CD14-positive monocyte (primary cell): ENCODE measurements around the gene SUGT1. TPM values are rescaled to one million over a fixed set of nuclear protein-coding genes. Genes with fewer than 3 reads are reported as not detected.
"Not testable (repeated sequence)": the region's sequence is repeated elsewhere in the genome, so short reads cannot be mapped to it uniquely, and the experiment has no call there.

Experiments used
- DNase-seq, 3 donors: peaks; one replicate each; pipeline ENCODE4 v3.0.0-alpha.2; 2011 to 2022
- H2AFZ ChIP-seq: 2 replicates; pipeline ENCODE4 v1.6.0; 2012; ENCODE audit warnings: mild to moderate bottlenecking, low read depth, low read length, inconsistent platforms; ENCODE audit not compliant: insufficient read depth, poor library complexity, severe bottlenecking
- H3K27ac ChIP-seq, 2 donors: 1 replicate in 1 of 2; 2 replicates in 1 of 2; pipeline ENCODE4 v1.5.1; 2012 to 2013; ENCODE audit warnings: low read length in 2 of 2, control low read depth in 1 of 2, inconsistent platforms in 1 of 2, low read depth in 1 of 2, mild to moderate bottlenecking in 1 of 2
- H3K27me3 ChIP-seq, 2 donors: one replicate each; pipeline versions ENCODE4 v1.6.0 to v1.6.1; 2011 to 2013; ENCODE audit warnings: low read length in 2 of 2; ENCODE audit not compliant: control insufficient read depth in 2 of 2, insufficient read depth in 2 of 2
- H3K36me3 ChIP-seq, 2 donors: replicated peaks in 1 of 2; 1 replicate in 1 of 2; 2 replicates in 1 of 2; pipeline versions ENCODE4 v1.5.1 to v1.6.1; 2012 to 2013; ENCODE audit warnings: low read length in 2 of 2, control low read depth in 1 of 2, inconsistent platforms in 1 of 2, mild to moderate bottlenecking in 1 of 2; ENCODE audit not compliant: insufficient read depth in 2 of 2, control insufficient read depth in 1 of 2
- H3K4me1 ChIP-seq, 2 donors: 1 replicate in 1 of 2; 2 replicates in 1 of 2; pipeline versions ENCODE4 v1.5.1 to v1.6.1; 2012 to 2013; ENCODE audit warnings: low read length in 2 of 2, control low read depth in 1 of 2, inconsistent platforms in 1 of 2, mild to moderate bottlenecking in 1 of 2, moderate library complexity in 1 of 2; ENCODE audit not compliant: insufficient read depth in 2 of 2, control insufficient read depth in 1 of 2
- H3K4me2 ChIP-seq: replicated peaks from 2 replicates; pipeline ENCODE3; 2012; ENCODE audit warnings: low read length, moderate library complexity, mild to moderate bottlenecking; ENCODE audit not compliant: poor library complexity, severe bottlenecking; ENCODE audit errors: extremely low read depth
- H3K4me3 ChIP-seq, 3 experiments: fragments of 200-600 bp in 1 of 3; sonication (generic) in 1 of 3; replicated peaks in 1 of 3; 1 replicate in 2 of 3; 2 replicates in 1 of 3; pipeline ENCODE4 v1.5.1; 2011 to 2013; ENCODE audit warnings: low read length in 3 of 3, mild to moderate bottlenecking in 3 of 3, control low read depth in 2 of 3, low read depth in 2 of 3, inconsistent platforms in 1 of 3, moderate library complexity in 1 of 3
- H3K79me2 ChIP-seq: 2 replicates; pipeline ENCODE4 v1.6.0; 2012; ENCODE audit warnings: mild to moderate bottlenecking, control low read depth, inconsistent platforms, low read length, moderate library complexity; ENCODE audit not compliant: insufficient read depth
- H3K9ac ChIP-seq: 2 replicates; pipeline ENCODE4 v1.6.0; 2017; ENCODE audit warnings: low read length, mild to moderate bottlenecking; ENCODE audit not compliant: insufficient read depth, poor library complexity, severe bottlenecking
- H3K9me3 ChIP-seq, 2 donors: replicated peaks in 1 of 2; 1 replicate in 1 of 2; 2 replicates in 1 of 2; pipeline versions ENCODE4 v1.5.1 to v1.6.1; 2012 to 2013; ENCODE audit warnings: low read length in 2 of 2, control low read depth in 1 of 2; ENCODE audit not compliant: control insufficient read depth in 1 of 2, insufficient read depth in 1 of 2
- H4K20me1 ChIP-seq: 2 replicates; pipeline ENCODE4 v1.6.0; 2012; ENCODE audit warnings: mild to moderate bottlenecking, low read length, control low read depth, moderate library complexity; ENCODE audit not compliant: insufficient read depth
- H3K27ac Mint-ChIP-seq, 7 donors: one replicate each; pipeline ENCODE4 v1.8.0; 2020; ENCODE audit warnings: mild to moderate bottlenecking in 7 of 7, mixed read lengths in 7 of 7, moderate library complexity in 6 of 7, inconsistent platforms in 2 of 7
- H3K27me3 Mint-ChIP-seq, 3 donors: one replicate each; pipeline ENCODE4 v1.8.0; 2021 to 2022; ENCODE audit warnings: low read depth in 3 of 3, mild to moderate bottlenecking in 3 of 3, mixed read lengths in 3 of 3, moderate library complexity in 3 of 3, inconsistent platforms in 1 of 3
- H3K36me3 Mint-ChIP-seq, 2 donors: one replicate each; pipeline ENCODE4 v1.8.0; 2020; ENCODE audit warnings: mixed read lengths in 2 of 2, inconsistent platforms in 1 of 2, mild to moderate bottlenecking in 1 of 2
- H3K4me1 Mint-ChIP-seq: one replicate; pipeline ENCODE4 v1.8.0; 2020; ENCODE audit warnings: mild to moderate bottlenecking, mixed read lengths
- H3K4me3 Mint-ChIP-seq, 2 donors: one replicate each; pipeline ENCODE4 v1.8.0; 2020; ENCODE audit warnings: mild to moderate bottlenecking in 2 of 2, mixed read lengths in 2 of 2, moderate library complexity in 1 of 2
- H3K9me3 Mint-ChIP-seq, 7 donors: one replicate each; pipeline ENCODE4 v1.8.0; 2020 to 2022; ENCODE audit warnings: mixed read lengths in 7 of 7, mild to moderate bottlenecking in 6 of 7, moderate library complexity in 6 of 7, inconsistent platforms in 2 of 7
- CTCF ChIP-seq: fragments of 200-600 bp; IDR thresholded peaks from one replicate; pipeline ENCODE4 v1.8.0; 2022; ENCODE audit warnings: antibody characterized with exemption, mild to moderate bottlenecking
- WGBS: methylation state at CpG from one replicate; pipeline ENCODE4 v1.1.5; 2013; ENCODE audit warnings: missing lambda C conversion rate; ENCODE audit not compliant: insufficient coverage; 5-methylcytosine and 5-hydroxymethylcytosine counted together
- intact Hi-C, 2 donors: fragments of 100-400 bp; cut with micrococcal nuclease; formaldehyde crosslinking; loops; one replicate each; pipeline versions ENCODE4 v1.15.0 to v1.15.1; 2023
- polyA plus RNA-seq, 3 donors: library from polyadenylated mRNA; depleted of rRNA in 1 of 3; unstranded in 2 of 3; stranded (reverse) in 1 of 3; fragments of 300-500 nt in 2 of 3; fragments of >200 nt in 1 of 3; fragmentation: Illumina TruSeq in 2 of 3; gene quantifications; 1 replicate in 2 of 3; 2 replicates in 1 of 3; pipeline ENCODE4 v1.2.3, GENCODE V29; 2012 to 2021

The SUGT1 gene
- polyA plus RNA-seq, 3 donors = 18.1 to 40.1 (median 37.7) TPM

- peak overlapping the region; percentile 63 to 91 (median 82) for H3K27ac Mint-ChIP-seq
These were observed 35.3 kb upstream of the SUGT1 start for GRCh38 chr13:52617070-52618060.

GRCh38 chr13:52631083-52631690, 21.4 kb upstream of the SUGT1 start:
- peak in 1 of 3 donors; percentile 8 for DNase-seq
- H3K4me2 ChIP-seq, H4K20me1 ChIP-seq, intact Hi-C loops, H3K9ac ChIP-seq, H3K9me3 ChIP-seq, H3K27me3 Mint-ChIP-seq, H3K4me3 ChIP-seq, H3K9me3 Mint-ChIP-seq, H3K4me1 ChIP-seq, H3K79me2 ChIP-seq, H2AFZ ChIP-seq, H3K27me3 ChIP-seq, H3K4me1 Mint-ChIP-seq: not testable (repeated sequence)
- peak overlapping the region in 3 of 7 donors; percentile 46 to 85 (median 80) for H3K27ac Mint-ChIP-seq
- H3K4me3 Mint-ChIP-seq = peak overlapping the region; percentile 24 to 64
- Histone ChIP-seq H3K36me3 (peaks cover 28 to 41% of the 10 kb centered on the region in 2 donors), H3K27ac (peak overlapping the region in 1 of 2 donors; percentile 3)
- WGBS = no CpG with 5 or more reads among the region's 7 CpGs
- H3K36me3 Mint-ChIP-seq = peaks cover 36 to 46% of the 10 kb centered on the region in 2 donors

More at GRCh38 chr13:52617070-52618060, 35.3 kb upstream of the SUGT1 start:
- Histone ChIP-seq H3K27me3 (no peaks in the 10 kb centered on the region), H2AFZ (peak overlapping the region; percentile 92), H3K79me2 (no peaks in the 10 kb centered on the region), H3K9me3 (no peaks in the 10 kb centered on the region), H3K9ac (peak overlapping the region; percentile 75), H3K4me3 (peak overlapping the region; percentile 54 to 95 (median 68)), H3K4me2 (peak overlapping the region; percentile 86), H3K36me3 (no peaks in the 10 kb centered on the region), H3K27ac (peak overlapping the region; percentile 47 to 59), H3K4me1 (peaks cover 6 to 20% of the 10 kb centered on the region in 2 donors), H4K20me1 (no peaks in the 10 kb centered on the region)
- Mint-ChIP-seq H3K36me3 (peaks cover 0 to 2% of the 10 kb centered on the region in 2 donors), H3K4me3 (peak overlapping the region; percentile 100), H3K27me3 (peaks cover 0 to 4% (median 3%) of the 10 kb centered on the region in 3 donors), H3K9me3 (no peaks in the 10 kb centered on the region), H3K4me1 (peaks cover 21% of the 10 kb centered on the region)
- under 1% methylated on average over 35 of the region's 51 CpGs for WGBS
- intact Hi-C loops = no loop called here
- DNase-seq = peak; percentile 40 to 53 (median 44)
- TF ChIP-seq CTCF = no peak
